Activated CD4-positive, alpha-beta T cell treated with anti-CD3 and anti-CD28 coated beads, Interleukin-2, amount 50 U/mL, for 1 hour (primary cell): ENCODE measurements around the gene CYP4F3.
A peak's percentile ranks its signal among the peaks of the same experiment; 100 is the strongest.
"Not testable (repeated sequence)": the region's sequence is repeated elsewhere in the genome, so short reads cannot be mapped to it uniquely, and the experiment has no call there.

Experiments used
- DNase-seq: peaks from one replicate; pipeline ENCODE4 v3.0.0-alpha.2; 2020

CYP4F3 gene, protein sequence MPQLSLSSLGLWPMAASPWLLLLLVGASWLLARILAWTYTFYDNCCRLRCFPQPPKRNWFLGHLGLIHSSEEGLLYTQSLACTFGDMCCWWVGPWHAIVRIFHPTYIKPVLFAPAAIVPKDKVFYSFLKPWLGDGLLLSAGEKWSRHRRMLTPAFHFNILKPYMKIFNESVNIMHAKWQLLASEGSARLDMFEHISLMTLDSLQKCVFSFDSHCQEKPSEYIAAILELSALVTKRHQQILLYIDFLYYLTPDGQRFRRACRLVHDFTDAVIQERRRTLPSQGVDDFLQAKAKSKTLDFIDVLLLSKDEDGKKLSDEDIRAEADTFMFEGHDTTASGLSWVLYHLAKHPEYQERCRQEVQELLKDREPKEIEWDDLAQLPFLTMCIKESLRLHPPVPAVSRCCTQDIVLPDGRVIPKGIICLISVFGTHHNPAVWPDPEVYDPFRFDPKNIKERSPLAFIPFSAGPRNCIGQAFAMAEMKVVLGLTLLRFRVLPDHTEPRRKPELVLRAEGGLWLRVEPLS

DNA sequence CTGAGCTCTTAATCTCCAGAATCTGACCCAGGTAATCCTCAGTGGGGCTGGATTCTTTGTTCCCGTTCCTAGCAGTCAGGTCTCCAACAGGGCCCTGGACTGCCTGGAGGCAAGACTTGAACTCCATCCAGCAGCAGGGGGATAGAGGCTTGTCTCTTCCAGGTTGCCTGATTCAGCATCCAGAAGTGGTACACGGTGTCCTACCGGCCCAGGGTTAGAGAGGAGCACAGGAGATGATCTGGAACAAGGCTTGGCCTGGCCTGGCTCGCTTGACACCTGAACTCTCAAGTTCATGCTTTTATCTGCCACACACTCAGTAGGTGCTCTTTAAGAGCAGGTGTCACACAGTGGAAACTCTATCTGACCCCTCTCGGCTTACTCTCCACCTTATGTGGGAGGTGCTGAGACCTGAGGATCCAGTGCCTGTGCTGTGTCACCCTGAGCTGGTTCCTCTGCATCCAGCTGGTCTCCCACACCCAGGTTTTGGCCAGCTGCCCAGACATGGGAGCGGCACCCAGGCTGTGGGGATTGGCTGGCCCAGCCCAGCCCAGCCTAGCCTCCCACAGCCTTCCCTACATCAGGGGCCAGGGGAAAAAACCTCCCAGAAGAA is at the start of gene CYP4F3:
Gene CYP4F3, plus strand, starts transcription at position 604 of the 610 bp plus-strand sequence. CDS start 519 bp downstream, outside the sequence.
- DNase-seq, result no peak

DNA sequence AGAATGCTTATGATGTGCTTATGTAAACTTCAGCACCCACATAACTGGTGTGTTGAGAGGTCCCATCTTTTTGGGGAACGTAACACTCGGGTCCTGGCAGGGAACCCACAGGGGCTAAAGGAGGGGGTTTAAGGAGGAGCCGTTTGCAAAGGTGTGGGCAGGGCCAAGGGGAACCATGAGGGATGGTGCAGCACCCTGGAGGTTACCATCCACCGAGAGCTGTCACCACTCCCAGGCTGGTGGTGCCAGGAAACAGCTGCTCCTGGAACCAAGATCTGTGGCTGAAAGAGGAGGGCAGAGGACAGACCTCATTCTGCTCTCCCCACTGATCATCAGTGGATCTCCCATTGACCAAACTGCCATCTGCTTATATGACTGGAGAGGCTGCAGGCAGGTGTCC is 48.9 kb upstream of the CYP4F3 start:
- no peak for DNase-seq

DNA sequence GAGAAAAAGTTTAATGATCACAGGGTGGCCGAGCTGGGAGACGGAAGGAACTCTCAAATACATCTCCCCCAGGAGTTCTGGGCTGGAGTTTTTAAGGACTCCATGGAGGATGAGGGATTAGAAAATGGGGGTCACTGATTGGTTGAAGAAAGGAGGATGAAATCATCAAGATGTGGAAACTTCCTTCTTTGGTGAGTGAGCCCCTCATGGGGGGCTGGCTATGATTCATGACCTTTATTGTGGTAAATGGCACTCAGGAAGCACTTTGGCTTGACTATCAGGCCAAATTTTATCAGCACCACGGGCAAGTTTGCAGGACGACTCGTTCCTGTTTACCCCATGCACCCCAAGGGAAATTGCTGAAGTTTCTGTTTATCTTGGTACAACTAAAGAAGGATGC is 48.2 kb upstream of the CYP4F3 start:
- DNase-seq, result not testable (repeated sequence)

DNA sequence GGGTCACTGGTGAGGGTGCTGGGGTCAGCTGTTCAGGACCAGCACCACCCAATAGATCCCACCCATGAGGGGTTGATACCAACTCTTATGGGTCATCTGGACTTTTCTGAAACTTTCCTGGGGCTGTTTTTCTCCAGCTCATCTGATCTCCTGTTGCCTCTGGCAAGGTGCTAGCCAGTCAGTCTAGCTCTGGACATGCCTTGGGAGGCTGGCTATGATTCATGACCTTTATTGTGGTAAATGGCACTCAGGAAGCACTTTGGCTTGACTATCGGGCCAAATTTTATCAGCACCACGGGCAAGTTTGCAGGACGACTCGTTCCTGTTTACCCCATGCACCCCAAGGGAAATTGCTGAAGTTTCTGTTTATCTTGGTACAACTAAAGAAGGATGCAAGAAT is 46.9 kb upstream of the CYP4F3 start:
- DNase-seq, result not testable (repeated sequence)

DNA sequence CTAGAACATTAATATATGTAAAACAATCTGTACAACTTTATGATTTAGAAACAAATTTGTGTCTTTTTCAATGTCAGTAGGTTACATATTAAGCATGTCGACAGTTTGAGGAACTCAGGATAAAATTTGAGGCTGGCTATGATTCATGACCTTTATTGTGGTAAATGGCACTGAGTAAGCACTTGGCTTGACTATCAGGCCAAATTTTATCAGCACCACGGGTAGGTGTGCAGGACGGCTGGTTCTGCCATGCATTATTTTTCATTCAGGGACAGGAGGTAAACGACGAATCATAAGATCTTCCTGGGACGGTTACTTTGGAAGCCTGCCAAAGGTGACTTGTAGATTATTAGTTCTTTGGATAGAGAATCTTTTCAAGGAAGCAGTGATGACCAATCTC is 45.6 kb upstream of the CYP4F3 start:
- no peak for DNase-seq

DNA sequence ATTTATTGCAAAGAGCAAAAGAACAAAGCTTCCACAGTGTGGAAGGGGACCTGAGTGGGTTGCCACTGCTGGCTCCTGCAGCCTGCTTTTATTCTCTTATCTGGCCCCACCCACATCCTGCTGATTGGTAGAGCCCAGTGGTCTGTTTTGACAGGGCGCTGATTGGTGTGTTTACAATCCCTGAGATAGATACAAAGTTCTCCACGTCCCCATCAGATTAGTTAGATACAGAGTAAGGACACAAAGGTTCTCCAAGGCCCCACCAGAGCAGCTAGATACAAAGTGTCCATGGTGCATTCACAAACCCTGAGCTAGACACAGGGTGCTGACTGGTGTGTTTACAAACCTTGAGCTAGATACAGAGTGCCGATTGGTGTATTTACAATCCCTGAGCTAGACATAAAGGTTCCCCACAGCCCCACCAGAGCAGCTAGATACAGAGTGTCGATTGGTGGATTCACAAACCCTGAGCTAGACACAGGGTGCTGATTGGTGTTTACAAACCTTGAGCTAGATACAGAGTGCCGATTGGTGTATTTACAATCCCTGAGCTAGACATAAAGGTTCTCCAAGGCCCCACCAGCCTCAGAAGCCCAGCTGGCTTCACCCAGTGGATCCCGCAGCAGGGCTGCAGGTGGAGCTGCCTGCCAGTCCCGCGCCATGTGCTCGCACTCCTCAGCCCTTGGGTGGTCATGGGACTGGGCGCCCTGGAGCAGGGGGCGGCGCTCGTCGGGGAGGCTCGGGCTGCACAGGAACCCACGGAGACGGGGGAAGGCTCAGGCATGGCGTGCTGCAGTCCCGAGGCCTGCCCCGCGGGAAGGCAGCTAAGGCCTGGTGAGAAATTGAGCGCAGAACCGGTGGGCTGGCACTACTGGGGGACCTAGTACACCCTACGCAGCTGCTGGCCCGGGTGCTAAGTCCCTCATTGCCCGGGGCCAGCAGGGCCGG is 32.4 kb upstream of the CYP4F3 start:
- DNase-seq, result not testable (repeated sequence)

DNA sequence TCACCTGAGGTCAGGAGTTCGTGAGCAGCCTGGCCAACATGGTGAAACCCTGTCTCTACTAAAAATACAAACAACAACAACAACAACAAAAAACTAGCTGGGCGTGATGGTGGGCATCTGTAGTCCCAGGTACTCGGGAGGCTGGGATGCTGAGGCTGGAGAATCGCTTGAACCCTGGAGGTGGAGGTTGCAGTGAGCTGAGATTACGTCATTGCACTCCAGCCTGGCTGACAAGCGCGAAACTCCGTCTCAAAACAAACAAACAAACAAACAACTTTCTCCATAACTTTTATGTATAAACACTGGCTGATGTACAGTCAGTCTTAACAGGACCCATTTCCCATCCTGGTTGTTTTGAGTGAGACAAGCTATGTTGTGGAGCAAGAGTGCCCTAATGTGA is 31.4 kb upstream of the CYP4F3 start:
- DNase-seq, result no peak

DNA sequence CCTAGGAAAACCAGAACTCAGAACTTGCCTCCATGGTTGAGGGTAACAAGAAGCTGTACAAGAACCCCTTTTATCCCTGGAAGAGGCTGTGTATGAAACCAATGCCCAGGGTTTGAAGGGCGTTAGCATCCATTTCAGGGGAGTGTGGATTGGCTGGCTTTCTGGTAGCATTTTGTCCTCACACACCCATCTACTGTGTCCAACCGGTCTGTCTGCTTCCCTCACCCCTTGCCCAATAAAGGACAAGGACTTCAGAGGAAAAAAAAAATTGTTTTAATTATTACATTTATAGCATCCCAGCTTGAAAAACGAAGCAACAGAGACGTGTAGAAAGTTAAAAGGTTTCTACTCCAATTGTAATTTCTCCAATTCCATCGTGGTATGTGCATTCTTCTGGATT is 28.4 kb upstream of the CYP4F3 start:
- no peak for DNase-seq

DNA sequence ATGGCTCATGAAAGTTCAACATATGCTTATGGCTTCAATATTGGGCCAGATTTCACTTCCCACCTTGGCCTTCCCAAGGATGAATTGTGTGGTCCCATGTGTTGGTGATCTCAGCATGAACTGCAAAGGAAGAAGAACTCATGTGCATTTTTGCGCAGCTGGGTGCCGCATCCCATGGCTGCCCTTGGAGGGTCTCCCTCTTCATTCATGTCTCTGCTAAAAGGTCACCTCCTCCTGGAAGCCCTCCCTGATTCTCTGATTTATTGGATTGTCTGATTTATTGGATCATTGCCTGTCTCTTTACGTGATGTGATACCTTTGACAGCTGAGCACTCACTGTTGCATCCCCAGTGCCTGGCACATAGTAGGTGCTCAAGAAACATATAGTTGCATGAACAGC is 27.4 kb upstream of the CYP4F3 start:
- no peak for DNase-seq

DNA sequence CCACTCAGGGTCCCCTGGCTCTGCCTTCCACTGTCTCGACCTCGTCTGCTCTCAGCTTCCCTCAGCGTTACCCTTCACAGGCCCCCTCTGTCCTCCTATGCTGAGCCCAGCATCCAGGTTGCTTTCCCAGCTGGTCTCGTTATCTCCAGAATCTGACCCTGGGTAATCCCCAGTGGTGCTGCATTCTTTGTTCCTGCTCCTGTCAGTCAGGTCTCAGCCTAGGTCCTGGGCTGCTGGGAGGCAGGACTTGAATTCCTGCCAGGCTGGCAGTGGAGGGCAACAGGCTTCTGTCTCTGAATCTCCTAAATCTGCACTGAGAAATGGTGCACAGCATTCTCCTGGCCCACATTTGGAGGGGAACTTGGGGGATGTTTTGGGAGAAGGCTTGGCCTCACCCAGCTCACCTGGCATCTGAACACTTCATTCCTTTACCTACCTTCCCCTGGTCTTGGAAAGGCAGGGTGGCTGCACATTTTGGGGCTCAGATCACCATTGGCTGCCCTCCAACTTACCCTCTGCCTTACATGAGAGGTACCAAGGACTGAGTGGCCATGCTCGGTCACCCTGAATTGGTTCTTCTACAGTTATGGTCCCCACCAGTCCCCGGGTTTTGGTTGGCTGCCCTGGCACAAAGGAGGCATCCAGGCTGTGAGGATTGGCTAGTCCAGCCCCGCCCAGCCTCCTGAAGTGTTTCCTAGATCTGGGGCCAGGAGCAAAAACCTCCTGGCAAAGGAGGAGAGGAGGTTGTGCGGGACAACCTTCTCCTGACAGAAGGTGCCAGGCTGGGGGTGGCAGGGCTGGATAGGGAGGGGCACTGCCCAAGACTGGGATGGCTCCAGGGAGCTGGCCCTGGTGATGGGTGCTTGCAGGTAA is 26.0 kb upstream of the CYP4F3 start, which contains the start of gene CYP4F8:
Gene CYP4F8, plus strand, starts transcription at position 712 of the 873 bp plus-strand sequence. CDS start 399 bp downstream, outside the sequence.
- no peak for DNase-seq

DNA sequence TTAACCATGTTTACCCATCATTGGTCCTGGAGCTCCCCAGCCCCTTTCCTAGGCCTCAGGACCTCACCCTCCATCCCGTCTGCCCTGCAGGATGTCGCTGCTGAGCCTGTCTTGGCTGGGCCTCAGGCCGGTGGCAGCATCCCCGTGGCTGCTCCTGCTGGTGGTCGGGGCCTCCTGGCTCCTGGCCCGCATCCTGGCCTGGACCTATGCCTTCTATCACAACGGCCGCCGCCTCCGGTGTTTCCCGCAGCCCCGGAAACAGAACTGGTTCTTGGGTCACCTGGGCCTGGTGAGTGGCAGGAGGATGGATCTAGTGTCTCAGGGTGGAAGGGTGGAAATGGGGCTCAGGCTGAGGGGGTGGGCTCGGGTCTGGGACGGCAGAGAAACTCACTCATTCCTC is 25.2 kb upstream of the CYP4F3 start:
- DNase-seq, result no peak

DNA sequence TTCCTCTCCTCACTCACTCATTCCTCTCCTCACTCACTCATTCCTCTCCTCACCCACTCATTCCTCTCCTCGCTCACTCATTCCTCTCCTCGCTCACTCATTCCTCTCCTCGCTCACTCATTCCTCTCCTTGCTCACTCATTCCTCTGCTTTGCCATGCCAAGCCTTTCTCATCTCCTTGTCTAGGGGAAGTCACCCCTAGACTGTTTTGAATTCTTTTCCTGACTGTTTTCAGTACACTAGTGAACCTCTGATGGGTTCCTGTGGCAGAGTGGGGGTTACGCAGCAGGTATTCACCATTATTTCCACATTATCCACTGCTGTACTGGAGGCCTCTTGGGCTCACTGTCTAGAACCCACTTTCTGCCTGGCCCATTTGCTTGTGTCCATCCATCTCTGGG is 24.5 kb upstream of the CYP4F3 start:
- DNase-seq, result no peak

DNA sequence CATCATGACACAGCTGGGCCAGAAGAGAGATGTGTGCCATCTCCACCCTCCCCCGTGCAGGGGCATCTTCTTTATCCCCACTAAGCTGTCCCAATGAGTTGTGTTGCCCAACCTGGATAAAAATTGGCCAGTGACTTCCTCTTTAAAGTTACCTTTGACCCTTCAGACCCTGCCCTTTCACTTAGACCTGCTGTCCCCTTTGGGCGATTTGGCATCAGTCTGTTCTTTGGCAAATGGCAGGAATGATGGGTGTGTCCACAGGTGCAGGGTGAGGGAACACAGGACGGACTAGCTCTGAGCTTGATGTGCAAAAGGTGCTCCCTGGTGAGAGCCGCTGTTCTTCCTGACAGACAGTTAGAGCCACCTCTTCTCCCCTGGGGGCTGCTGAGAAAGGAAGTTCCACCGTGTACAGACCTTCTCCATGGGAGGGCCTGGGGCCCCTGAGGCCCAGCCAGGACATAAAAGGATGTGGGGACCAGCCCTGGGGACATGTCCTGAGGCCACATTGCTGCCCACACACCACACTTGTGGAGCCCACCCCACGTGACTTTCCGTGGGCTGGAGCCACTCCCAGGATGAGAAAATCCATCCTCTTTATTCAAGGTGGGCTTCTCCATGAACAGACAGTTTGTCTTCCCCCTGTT is 23.9 kb upstream of the CYP4F3 start:
- no peak for DNase-seq

DNA sequence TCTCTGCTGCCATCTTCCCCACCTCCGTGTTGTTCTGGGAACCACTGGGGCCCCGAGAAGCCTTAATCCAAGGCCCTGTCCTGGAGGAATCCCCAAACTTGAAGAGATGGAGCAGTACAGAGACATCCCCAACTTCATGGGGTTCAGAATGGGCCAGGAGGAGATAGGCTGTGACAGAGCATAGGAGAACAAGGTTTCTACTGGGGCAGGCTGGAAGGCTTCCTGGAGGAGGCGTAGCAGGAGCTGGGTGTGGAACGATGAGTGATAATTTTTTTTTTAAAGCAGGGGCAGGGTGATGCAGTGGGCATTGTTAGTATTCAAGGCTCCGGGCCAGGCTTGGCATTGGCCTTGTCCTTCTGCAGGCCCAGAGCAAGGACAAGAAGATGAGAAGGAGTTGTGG is 22.4 kb upstream of the CYP4F3 start:
- DNase-seq, result no peak

DNA sequence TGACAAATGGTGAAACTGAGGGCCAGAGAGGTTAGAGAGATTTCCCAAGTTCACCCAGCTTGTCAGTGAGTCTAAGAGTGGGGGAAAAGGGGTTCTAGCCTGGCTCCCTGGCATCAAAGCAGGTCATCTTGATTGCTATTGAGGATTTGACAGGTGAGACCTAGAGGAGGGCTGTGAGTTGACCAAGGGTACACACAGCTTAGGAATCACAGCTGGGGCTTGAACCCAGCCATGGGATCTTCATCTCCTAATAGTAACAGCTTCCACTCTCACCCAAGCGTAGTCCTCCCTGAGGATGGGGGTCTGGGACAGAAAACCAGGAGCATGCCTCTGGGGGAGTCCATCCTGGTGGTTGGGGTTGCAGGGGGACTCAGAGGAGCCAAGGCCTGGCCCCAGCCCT is 18.9 kb upstream of the CYP4F3 start:
- DNase-seq, result no peak

DNA sequence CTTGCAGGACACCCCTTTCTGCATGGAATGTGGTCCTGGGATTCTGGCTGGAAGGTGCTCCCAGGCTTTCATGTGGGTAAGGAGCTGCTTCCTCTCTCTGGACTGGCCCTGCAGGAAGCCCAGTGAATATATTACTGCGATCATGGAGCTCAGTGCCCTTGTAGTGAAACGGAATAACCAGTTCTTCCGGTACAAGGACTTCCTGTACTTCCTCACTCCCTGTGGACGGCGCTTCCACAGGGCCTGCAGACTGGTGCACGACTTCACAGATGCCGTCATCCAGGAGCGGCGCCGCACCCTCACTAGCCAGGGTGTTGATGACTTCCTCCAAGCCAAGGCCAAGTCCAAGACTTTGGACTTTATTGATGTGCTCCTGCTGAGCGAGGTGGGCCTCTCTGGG is 17.7 kb upstream of the CYP4F3 start:
- no peak for DNase-seq

DNA sequence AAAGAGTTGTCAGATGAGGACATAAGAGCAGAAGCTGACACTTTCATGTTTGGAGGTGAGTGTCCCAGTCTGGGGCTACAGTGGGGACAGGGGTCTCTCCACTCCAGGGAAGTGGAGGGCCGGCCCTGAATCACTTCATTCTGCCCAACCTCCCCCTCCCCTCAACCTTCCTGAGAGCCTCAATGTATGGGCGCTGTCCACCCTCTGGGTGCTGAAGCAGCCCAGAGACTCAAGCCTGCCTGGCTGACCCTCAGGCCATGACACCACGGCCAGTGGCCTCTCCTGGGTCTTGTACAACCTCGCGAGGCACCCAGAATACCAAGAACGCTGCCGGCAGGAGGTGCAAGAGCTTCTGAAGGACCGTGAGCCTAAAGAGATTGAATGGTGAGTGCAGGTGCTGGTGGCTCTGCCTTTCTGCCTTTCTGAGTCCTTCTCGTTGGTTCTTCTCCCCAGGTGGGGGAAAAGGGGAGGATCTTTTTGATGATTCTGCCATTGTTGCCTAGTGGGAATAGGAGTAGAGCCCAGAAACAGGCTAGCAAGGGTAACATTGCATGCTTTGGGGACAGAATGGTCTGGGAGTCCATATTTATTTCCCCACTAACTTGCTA is 16.9 kb upstream of the CYP4F3 start:
- no peak for DNase-seq

DNA sequence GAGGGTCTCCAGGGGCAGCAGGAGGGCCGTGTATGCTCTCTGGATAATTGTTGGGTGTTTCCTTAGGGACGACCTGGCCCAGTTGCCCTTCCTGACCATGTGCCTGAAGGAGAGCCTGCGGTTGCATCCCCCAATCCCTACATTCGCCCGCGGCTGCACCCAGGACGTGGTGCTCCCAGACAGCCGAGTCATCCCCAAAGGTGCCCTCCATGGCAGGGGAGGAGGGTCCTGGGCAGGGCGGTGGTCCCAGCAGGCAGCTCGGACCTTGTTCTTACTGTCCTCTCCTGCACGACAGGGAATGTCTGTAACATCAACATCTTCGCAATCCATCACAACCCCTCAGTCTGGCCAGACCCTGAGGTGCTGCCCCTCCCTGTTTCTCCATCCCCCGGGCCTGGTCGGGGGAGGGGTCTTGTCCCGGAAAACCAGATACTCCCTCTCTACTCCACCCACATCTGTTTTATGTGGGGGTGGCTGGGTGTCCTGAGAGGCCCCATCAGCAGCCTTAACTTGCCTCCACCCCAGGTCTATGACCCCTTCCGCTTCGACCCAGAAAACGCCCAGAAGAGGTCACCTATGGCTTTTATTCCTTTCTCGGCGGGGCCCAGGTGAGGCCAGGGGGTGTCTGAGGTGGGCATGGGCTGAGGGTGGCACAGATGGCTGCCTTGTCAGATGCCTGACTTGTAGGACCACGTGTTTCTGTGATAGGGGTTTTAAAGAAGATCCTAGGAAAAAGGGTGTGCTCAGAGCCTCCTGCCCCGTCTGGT is 12.3 kb upstream of the CYP4F3 start:
- DNase-seq, result no peak

DNA sequence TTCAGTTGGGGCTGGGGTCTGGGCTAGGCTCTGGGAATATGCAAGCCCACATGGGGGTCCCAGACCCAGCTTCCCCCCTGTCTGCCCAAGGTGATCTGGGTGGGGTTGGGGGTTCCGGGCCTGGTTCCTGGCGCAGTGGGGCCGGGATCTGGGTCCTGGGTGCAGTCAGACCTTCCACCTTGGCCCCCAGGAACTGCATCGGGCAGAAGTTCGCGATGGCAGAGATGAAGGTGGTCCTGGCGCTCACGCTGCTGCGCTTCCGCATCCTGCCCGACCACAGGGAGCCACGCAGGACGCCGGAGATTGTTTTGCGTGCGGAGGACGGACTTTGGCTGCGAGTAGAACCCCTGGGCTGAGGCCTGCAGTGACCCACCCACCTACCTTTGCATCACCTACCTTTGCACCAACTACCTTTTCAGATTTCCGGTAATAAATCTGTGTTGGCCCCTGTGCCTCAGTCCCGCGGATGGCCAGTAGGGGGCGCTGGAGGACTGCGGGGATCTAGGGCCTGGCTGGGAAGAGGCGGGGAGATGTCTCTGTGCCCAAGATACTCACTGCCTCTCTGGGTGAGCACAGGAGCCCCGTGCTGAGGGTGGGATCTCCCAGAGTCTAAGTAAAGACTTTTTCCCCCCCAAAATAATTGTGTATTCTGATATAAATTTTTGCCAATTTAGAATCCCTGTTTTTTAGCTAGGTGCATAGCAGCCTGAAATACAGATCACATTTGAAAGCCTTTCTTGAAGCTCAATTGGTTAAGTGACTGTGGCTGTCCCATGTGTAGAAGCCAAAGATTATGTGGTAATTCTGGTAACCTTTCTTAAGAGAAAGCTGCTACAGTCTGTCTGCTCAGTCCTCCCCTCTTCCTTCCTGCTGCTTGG is 11.5 kb upstream of the CYP4F3 start:
- DNase-seq, result peak; percentile 92
